Spleen (tissue), 7 donors: Measurements from ENCODE around the gene PRSS22.

ENCODE experiments used
- POLR2A ChIP-seq, 3 donors: fragments of 450-650 bp; IDR thresholded peaks; one replicate each; pipeline ENCODE4 v1.5.1; 2017; ENCODE audit warnings: antibody characterized with exemption in 3 of 3, mild to moderate bottlenecking in 1 of 3
- POLR2AphosphoS5 ChIP-seq, 3 donors: sonication (generic); formaldehyde crosslinking; IDR thresholded peaks; one replicate each; pipeline ENCODE4 v1.5.1; 2017; ENCODE audit warnings: antibody characterized with exemption in 3 of 3
- TF ChIP-seq, protein P1 (sequence below), 11 experiments: fragments of 200-600 bp in 7 of 11; fragments of 450-650 bp in 4 of 11; sonication (generic) in 4 of 11; IDR thresholded peaks in 8 of 11; conservative IDR thresholded peaks in 3 of 11; 1 replicate in 7 of 11; 2 replicates in 4 of 11; pipeline versions ENCODE4 v1.4.0 to v1.8.0; 2016 to 2021; ENCODE audit warnings: antibody characterized with exemption in 11 of 11, inconsistent platforms in 4 of 11, mild to moderate bottlenecking in 1 of 11
- donor health status: DM: no; HTN: no; CAD: no; lungs with moderate emphysema.
- donor health status: DM: no; HTN: no; CAD: no.
- donor health status: DM: no; HTN: no; CAD: no.

DNA sequence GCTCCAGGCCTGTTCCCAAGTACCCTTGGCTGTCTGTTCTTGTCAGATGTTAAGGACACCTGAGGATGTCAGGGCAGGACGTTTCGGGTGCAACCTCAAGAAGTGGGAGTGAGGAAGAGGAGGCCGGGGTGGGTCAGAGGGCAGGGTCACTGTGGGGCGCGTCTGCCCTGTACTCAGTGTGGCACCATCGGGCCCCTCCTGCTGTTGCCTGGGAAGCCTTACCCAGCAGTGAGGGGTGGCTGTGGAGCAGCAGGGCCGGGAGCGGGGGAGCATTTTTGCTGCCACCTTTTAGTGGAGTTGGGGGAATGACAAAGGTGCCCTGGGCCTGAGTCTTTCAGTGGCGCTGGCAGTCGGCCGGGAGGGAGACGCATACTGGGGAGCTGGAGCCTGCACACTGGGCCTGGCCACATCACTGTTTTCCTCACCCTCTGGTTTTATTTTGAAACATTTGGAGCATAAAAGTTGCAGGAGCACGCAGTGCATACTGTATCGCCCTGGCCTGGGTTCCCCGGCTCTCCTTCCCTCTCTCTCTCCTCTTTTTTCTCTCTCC, 42.6 kb upstream of the PRSS22 start:
- TF ChIP-seq POLR2A (IDR thresholded peaks at IDR 0.05): no peak
- TF ChIP-seq, protein P1, sequence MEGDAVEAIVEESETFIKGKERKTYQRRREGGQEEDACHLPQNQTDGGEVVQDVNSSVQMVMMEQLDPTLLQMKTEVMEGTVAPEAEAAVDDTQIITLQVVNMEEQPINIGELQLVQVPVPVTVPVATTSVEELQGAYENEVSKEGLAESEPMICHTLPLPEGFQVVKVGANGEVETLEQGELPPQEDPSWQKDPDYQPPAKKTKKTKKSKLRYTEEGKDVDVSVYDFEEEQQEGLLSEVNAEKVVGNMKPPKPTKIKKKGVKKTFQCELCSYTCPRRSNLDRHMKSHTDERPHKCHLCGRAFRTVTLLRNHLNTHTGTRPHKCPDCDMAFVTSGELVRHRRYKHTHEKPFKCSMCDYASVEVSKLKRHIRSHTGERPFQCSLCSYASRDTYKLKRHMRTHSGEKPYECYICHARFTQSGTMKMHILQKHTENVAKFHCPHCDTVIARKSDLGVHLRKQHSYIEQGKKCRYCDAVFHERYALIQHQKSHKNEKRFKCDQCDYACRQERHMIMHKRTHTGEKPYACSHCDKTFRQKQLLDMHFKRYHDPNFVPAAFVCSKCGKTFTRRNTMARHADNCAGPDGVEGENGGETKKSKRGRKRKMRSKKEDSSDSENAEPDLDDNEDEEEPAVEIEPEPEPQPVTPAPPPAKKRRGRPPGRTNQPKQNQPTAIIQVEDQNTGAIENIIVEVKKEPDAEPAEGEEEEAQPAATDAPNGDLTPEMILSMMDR (IDR thresholded peaks at IDR 0.05 in 8 of 11, conservative IDR thresholded peaks at IDR 0.05 in 3 of 11): no peak
- no peak for TF ChIP-seq POLR2AphosphoS5 (IDR thresholded peaks at IDR 0.05)
